ENCODE measurements around the gene OR52N4. TPM values are rescaled to one million over a fixed set of nuclear protein-coding genes. Genes with fewer than 3 reads are reported as not detected.
"Not testable (repeated sequence)": the region's sequence is repeated elsewhere in the genome, so short reads cannot be mapped to it uniquely, and the experiment has no call there.

Gene OR52N4
- not detected for total RNA-seq

GRCh38 chr11:5753943-5754342, at the start of gene OR52N4:
Gene OR52N4, plus strand, starts transcription at chr11:5754243. Its CDS starts 498 bp downstream, at chr11:5754741.
- DNase-seq (ENCODE audit: extremely low spot score) = no peak
- H3K4me1 ChIP-seq = no peaks in the 10 kb centered on the region
- H3K27ac ChIP-seq (replicated peaks in 1 of 4) = no peak within 1 kb of the TSS
- no peaks in the 10 kb centered on the region for H3K9me3 ChIP-seq
- 100% methylated on average over 1 of the region's 1 CpG for WGBS
- no peak within 1 kb of the TSS for H3K4me3 ChIP-seq
- H3K27me3 ChIP-seq = no peaks in the 10 kb centered on the region
- intact Hi-C loops (cut with DNase I) = no loop called here
- no peaks in the 10 kb centered on the region for H3K36me3 ChIP-seq
- no peak for TF ChIP-seq POLR2AphosphoS5 (IDR thresholded peaks at IDR 0.05)
- TF ChIP-seq POLR2A (IDR thresholded peaks at IDR 0.05; ENCODE audit: low read depth) = no peak
- TF ChIP-seq EP300 (IDR thresholded peaks at IDR 0.05) = no peak
- no peak for TF ChIP-seq CTCF (IDR thresholded peaks at IDR 0.05)

DNA sequence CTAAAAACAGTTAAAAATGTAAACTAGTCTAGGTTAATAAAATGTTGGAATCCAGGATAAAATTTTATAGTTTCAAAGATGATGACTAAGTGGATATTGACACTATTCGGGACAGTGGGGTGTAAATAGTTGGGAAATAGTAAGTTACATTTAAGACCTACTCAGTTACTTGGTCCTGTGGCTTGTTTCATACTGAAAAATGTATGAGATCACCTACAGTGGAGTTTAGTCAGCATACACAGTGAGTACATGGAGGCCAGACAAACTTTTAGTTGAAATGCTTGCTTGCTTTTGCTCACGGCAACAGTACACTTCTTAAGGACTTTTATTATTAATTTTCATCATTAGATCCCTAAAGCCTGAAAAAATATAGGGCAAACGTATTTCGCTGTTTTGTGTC, 48.4 kb upstream of the OR52N4 start:
- TF ChIP-seq EP300 (IDR thresholded peaks at IDR 0.05) (no peak), POLR2AphosphoS5 (IDR thresholded peaks at IDR 0.05) (no peak), CTCF (IDR thresholded peaks at IDR 0.05) (no peak), POLR2A (IDR thresholded peaks at IDR 0.05; ENCODE audit: low read depth) (no peak)
- intact Hi-C loops (cut with DNase I) = no loop called here
- no peak for DNase-seq (ENCODE audit: extremely low spot score)
- H3K27me3 ChIP-seq = no peaks in the 10 kb centered on the region
- 94% methylated on average over 4 of the region's 4 CpGs for WGBS
- H3K4me3 ChIP-seq = no peak overlapping the region
- H3K36me3 ChIP-seq = peaks cover 0 to 79% (median 32%) of the 10 kb centered on the region in 4 donors
- H3K9me3 ChIP-seq = no peaks in the 10 kb centered on the region
- no peak overlapping the region for H3K27ac ChIP-seq (replicated peaks in 1 of 4)
- H3K4me1 ChIP-seq = no peaks in the 10 kb centered on the region

DNA sequence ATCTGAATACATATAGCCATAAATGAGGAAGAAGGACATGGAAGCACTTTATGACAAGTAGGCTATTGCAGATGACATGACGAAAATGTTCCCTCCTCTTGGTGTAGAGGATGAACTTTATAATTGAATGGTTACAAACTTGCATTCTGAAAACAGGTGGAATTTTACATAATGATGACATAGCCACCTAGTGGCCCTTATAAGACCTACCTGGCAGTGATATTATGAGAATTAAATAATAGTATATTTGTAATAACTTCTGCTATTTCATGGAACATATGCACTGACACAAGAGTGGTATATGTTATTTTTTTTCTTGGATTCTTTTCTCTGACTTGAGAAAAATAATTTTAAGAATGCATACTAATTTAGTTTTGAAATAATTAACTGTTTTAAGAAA, 41.5 kb upstream of the OR52N4 start:
- Histone ChIP-seq H3K27me3 (no peaks in the 10 kb centered on the region), H3K9me3 (no peaks in the 10 kb centered on the region), H3K4me3 (no peak overlapping the region), H3K4me1 (no peaks in the 10 kb centered on the region), H3K27ac (replicated peaks in 1 of 4) (no peak overlapping the region), H3K36me3 (peaks cover 0 to 29% (median 22%) of the 10 kb centered on the region in 4 donors)
- TF ChIP-seq CTCF (IDR thresholded peaks at IDR 0.05) (peak; percentile 20 to 45 (median 30)), POLR2AphosphoS5 (IDR thresholded peaks at IDR 0.05) (no peak)
- intact Hi-C loops (cut with DNase I) = no loop called here
- no peak for DNase-seq (ENCODE audit: extremely low spot score)
- 46% methylated on average over 1 of the region's 1 CpG for WGBS

- Histone ChIP-seq H3K4me1 (no peaks in the 10 kb centered on the region), H3K27me3 (no peaks in the 10 kb centered on the region), H3K4me3 (no peak overlapping the region), H3K9me3 (no peaks in the 10 kb centered on the region), H3K27ac (replicated peaks in 1 of 4) (no peak overlapping the region), H3K36me3 (peaks cover 0 to 17% (median 11%) of the 10 kb centered on the region in 4 donors)
- intact Hi-C loops (cut with DNase I) = no loop called here
- no peak for TF ChIP-seq POLR2AphosphoS5 (IDR thresholded peaks at IDR 0.05)
- no peak for TF ChIP-seq POLR2A (IDR thresholded peaks at IDR 0.05; ENCODE audit: low read depth)
- TF ChIP-seq CTCF (IDR thresholded peaks at IDR 0.05) = no peak
- TF ChIP-seq EP300 (IDR thresholded peaks at IDR 0.05) = no peak
- no peak for DNase-seq (ENCODE audit: extremely low spot score)
- WGBS = 67% methylated on average over 5 of the region's 5 CpGs
Observed at GRCh38 chr11:5713695-5714094, 40.3 kb upstream of the OR52N4 start.

GRCh38 chr11:5716518-5716917, 37.5 kb upstream of the OR52N4 start:
- H3K9me3 ChIP-seq; H3K4me3 ChIP-seq; DNase-seq (ENCODE audit: extremely low spot score); H3K27ac ChIP-seq (replicated peaks in 1 of 4); H3K4me1 ChIP-seq; H3K27me3 ChIP-seq; intact Hi-C loops (cut with DNase I); H3K36me3 ChIP-seq: not testable (repeated sequence)
- WGBS = 50% methylated on average over 1 of the region's 1 CpG

Data from esophagus muscularis mucosa (tissue), 4 donors.